22Rv1 (cell line): ENCODE measurements around the gene DNLZ.

ENCODE experiments used
- ZFX ChIP-seq: fragments of 450-650 bp; IDR thresholded peaks from 2 replicates; pipeline ENCODE4 v1.6.1; 2017; ENCODE audit warnings: antibody characterized with exemption, borderline replicate concordance
- TF ChIP-seq, protein P1 (sequence below): fragments of 450-650 bp; IDR thresholded peaks from 2 replicates; pipeline ENCODE4 v1.5.1; 2017; ENCODE audit warnings: mild to moderate bottlenecking

DNA sequence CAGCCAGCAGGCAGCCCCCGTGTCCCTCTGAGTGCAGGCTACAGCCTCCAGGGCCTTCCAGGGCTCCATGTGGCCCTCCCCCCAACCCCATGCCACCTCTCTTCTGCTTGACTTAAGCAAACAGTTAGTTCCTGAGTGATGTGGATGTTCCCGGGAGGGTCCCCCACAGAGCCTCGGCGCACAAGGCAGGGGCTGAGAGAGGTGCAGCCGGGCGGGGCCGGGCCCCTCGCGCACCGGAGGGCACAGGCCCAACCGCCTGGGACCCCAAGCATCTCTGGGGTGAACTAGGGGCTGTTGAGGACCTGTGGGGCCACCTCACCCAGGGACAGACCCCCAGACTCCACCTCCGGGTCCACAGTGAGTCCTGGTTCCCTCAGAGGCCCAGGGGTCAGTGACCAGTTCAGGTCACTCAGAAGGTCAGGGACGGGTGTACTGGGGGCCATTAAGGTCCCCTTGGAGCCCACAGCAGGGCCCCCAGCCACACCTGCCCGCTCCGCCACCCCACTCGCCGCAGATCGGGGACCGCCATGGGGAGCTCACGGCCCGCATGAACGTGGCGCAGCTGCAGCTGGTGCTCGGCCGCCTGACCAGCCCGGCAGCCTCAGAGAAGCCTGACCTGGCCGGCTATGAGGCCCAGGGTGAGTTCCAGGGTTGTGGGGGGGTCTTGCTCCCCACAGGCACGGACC lies 23.0 kb downstream of the DNLZ start:
- TF ChIP-seq, protein P1, sequence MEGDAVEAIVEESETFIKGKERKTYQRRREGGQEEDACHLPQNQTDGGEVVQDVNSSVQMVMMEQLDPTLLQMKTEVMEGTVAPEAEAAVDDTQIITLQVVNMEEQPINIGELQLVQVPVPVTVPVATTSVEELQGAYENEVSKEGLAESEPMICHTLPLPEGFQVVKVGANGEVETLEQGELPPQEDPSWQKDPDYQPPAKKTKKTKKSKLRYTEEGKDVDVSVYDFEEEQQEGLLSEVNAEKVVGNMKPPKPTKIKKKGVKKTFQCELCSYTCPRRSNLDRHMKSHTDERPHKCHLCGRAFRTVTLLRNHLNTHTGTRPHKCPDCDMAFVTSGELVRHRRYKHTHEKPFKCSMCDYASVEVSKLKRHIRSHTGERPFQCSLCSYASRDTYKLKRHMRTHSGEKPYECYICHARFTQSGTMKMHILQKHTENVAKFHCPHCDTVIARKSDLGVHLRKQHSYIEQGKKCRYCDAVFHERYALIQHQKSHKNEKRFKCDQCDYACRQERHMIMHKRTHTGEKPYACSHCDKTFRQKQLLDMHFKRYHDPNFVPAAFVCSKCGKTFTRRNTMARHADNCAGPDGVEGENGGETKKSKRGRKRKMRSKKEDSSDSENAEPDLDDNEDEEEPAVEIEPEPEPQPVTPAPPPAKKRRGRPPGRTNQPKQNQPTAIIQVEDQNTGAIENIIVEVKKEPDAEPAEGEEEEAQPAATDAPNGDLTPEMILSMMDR = no peak
- no peak for TF ChIP-seq ZFX
